HG03520 (cell line): ENCODE measurements around the gene FCRLB.
"Not testable (repeated sequence)": the region's sequence is repeated elsewhere in the genome, so short reads cannot be mapped to it uniquely, and the experiment has no call there.

Source experiments
- ATAC-seq: cut with Tn5 transposase; IDR thresholded peaks from one replicate; pipeline ENCODE4 v1.9.1; 2021; ENCODE audit warnings: mild to moderate bottlenecking, moderate library complexity; ENCODE audit not compliant: unreplicated experiment

The FCRLB gene

GRCh38 chr1:161720956-161721737, at the start of gene FCRLB:
FCRLB (plus strand) TSS chr1:161721544; CDS start chr1:161722673, 1,129 bp downstream.
- ATAC-seq, result no peak

GRCh38 chr1:161673437-161673836, 47.9 kb upstream of the FCRLB start:
- not testable (repeated sequence) for ATAC-seq

GRCh38 chr1:161674447-161674846, 46.9 kb upstream of the FCRLB start:
- not testable (repeated sequence) for ATAC-seq

GRCh38 chr1:161674908-161675307, 46.4 kb upstream of the FCRLB start:
- not testable (repeated sequence) for ATAC-seq

GRCh38 chr1:161676441-161676840, 44.9 kb upstream of the FCRLB start:
- ATAC-seq, result no peak

GRCh38 chr1:161676958-161677689, 44.2 kb upstream of the FCRLB start:
- ATAC-seq, result no peak

GRCh38 chr1:161678500-161678899, 42.8 kb upstream of the FCRLB start:
- ATAC-seq, result no peak

- no peak for ATAC-seq
These were observed 39.5 kb upstream of the FCRLB start for GRCh38 chr1:161681879-161682278.

- ATAC-seq, result no peak
These were observed 32.4 kb upstream of the FCRLB start for GRCh38 chr1:161688946-161689345.

- no peak for ATAC-seq
These were observed 29.5 kb upstream of the FCRLB start for GRCh38 chr1:161691846-161692245.

- ATAC-seq, result not testable (repeated sequence)
These were observed 28.2 kb upstream of the FCRLB start for GRCh38 chr1:161693020-161693712.

- ATAC-seq, result not testable (repeated sequence)
These were observed 23.0 kb upstream of the FCRLB start for GRCh38 chr1:161698302-161698701.

- no peak for ATAC-seq
These were observed 19.1 kb upstream of the FCRLB start for GRCh38 chr1:161702250-161702649.

GRCh38 chr1:161705537-161705936, 15.8 kb upstream of the FCRLB start:
- ATAC-seq, result no peak

- no peak for ATAC-seq
These were observed 15.2 kb upstream of the FCRLB start for GRCh38 chr1:161706113-161706481.

- ATAC-seq, result peak; percentile 65
These were observed 14.6 kb upstream of the FCRLB start, which contains the start of gene FCRLA for GRCh38 chr1:161706482-161707347. FCRLA (plus strand) TSS chr1:161707229; CDS start chr1:161707265, 36 bp downstream.

GRCh38 chr1:161707503-161707902, 13.8 kb upstream of the FCRLB start:
- no peak for ATAC-seq

GRCh38 chr1:161709373-161709772, 12.0 kb upstream of the FCRLB start:
- no peak for ATAC-seq

GRCh38 chr1:161710560-161710959, 10.8 kb upstream of the FCRLB start:
- ATAC-seq, result no peak

GRCh38 chr1:161718559-161719324, 2.6 kb upstream of the FCRLB start:
- no peak for ATAC-seq
